SK-N-SH (cell line): Measurements from ENCODE around the gene DLEC1. TPM values are rescaled to one million over a fixed set of nuclear protein-coding genes. Genes with fewer than 3 reads are reported as not detected.

Experiments used
- CTCF ChIA-PET: fragments of 300-600, 350-600 bp; formaldehyde crosslinking; extraction: SDS; loops from one replicate; lab custom pipeline; 2021; lab: Yijun Ruan, JAX
- POLR2A ChIA-PET: fragments of 350-600 bp; sonication (Branson Sonifier 250); formaldehyde crosslinking; extraction: SDS; loops from one replicate; lab custom pipeline; 2020; ENCODE audit warnings: antibody characterized with exemption, inconsistent platforms; lab: Yijun Ruan, JAX
- DNase-seq: peaks from one replicate; pipeline ENCODE4 v3.0.0; 2012
- H2AFZ ChIP-seq: fragments of 200-600 bp; sonication (generic); 2 replicates; pipeline ENCODE4 v1.8.1; 2016; ENCODE audit warnings: antibody characterized with exemption, mild to moderate bottlenecking, low read depth
- H3F3A ChIP-seq: fragments of 200-600 bp; sonication (generic); replicated peaks from 2 replicates; pipeline ENCODE3; 2016; ENCODE audit warnings: antibody characterized with exemption, mild to moderate bottlenecking; ENCODE audit not compliant: insufficient read depth
- H3K27ac ChIP-seq, 2 experiments: fragments of 200-500 bp in 1 of 2; fragments of 200-600 bp in 1 of 2; sonication (Bioruptor generic) in 1 of 2; sonication (generic), shearing (Covaris generic) in 1 of 2; 2 replicates each; pipeline versions ENCODE4 v1.5.1 to v1.6.1; 2014 to 2016; ENCODE audit warnings: low read depth in 2 of 2, inconsistent platforms in 1 of 2, low read length in 1 of 2, mild to moderate bottlenecking in 1 of 2, mixed read lengths in 1 of 2
- H3K27me3 ChIP-seq: fragments of 200-600 bp; sonication (generic), shearing (Covaris generic); 2 replicates; pipeline ENCODE4 v1.6.1; 2016; ENCODE audit warnings: mixed run types; ENCODE audit not compliant: insufficient read depth
- H3K36me3 ChIP-seq, 2 experiments: fragments of 200-500 bp in 1 of 2; fragments of 200-600 bp in 1 of 2; sonication (Bioruptor generic) in 1 of 2; sonication (generic) in 1 of 2; replicated peaks in 1 of 2; 2 replicates each; pipeline versions ENCODE3 to v1.5.1; 2014 to 2016; ENCODE audit warnings: low read length in 1 of 2, mild to moderate bottlenecking in 1 of 2; ENCODE audit not compliant: insufficient read depth in 2 of 2, control insufficient read depth in 1 of 2
- H3K4me1 ChIP-seq, 2 experiments: fragments of 200-500 bp in 1 of 2; fragments of 200-600 bp in 1 of 2; sonication (Bioruptor generic) in 1 of 2; sonication (generic), shearing (Covaris generic) in 1 of 2; 2 replicates each; pipeline versions ENCODE4 v1.5.1 to v1.6.1; 2014 to 2016; ENCODE audit warnings: low read depth in 1 of 2, low read length in 1 of 2, mixed run types in 1 of 2; ENCODE audit not compliant: insufficient read depth in 2 of 2, control insufficient read depth in 1 of 2
- H3K4me2 ChIP-seq: fragments of 200-600 bp; sonication (generic), shearing (Covaris generic); 2 replicates; pipeline ENCODE4 v1.6.1; 2017; ENCODE audit warnings: mixed run types
- H3K4me3 ChIP-seq, 2 experiments: fragments of 200-500 bp in 1 of 2; fragments of 200-600 bp in 1 of 2; sonication (Bioruptor generic) in 1 of 2; sonication (generic), shearing (Covaris generic) in 1 of 2; 2 replicates each; pipeline versions ENCODE4 v1.5.1 to v1.8.1; 2014 to 2016; ENCODE audit warnings: low read depth in 2 of 2, inconsistent platforms in 1 of 2, low read length in 1 of 2, mild to moderate bottlenecking in 1 of 2, mixed read lengths in 1 of 2, moderate library complexity in 1 of 2
- H3K79me2 ChIP-seq: fragments of 200-600 bp; sonication (generic); 2 replicates; pipeline ENCODE4 v1.8.1; 2017; ENCODE audit warnings: mild to moderate bottlenecking; ENCODE audit not compliant: insufficient read depth
- H3K9ac ChIP-seq: fragments of 200-600 bp; sonication (generic); 2 replicates; pipeline ENCODE4 v1.6.1; 2017; ENCODE audit warnings: mixed run types
- H3K9me2 ChIP-seq: fragments of 200-600 bp; sonication (generic); 2 replicates; pipeline ENCODE4 v1.6.1; 2017; ENCODE audit warnings: mixed run types
- H3K9me3 ChIP-seq: fragments of 200-600 bp; sonication (generic); 2 replicates; pipeline ENCODE4 v1.6.1; 2017; ENCODE audit warnings: mixed run types, mild to moderate bottlenecking, moderate library complexity
- H4K20me1 ChIP-seq: fragments of 200-600 bp; sonication (generic); 2 replicates; pipeline ENCODE4 v1.6.1; 2017; ENCODE audit warnings: mild to moderate bottlenecking, mixed run types; ENCODE audit not compliant: insufficient read depth
- CTCF ChIP-seq: fragments of 200-600 bp; sonication (generic); IDR thresholded peaks from 2 replicates; pipeline ENCODE4 v1.6.1; 2017; ENCODE audit warnings: antibody characterized with exemption, mild to moderate bottlenecking, moderate library complexity
- ELF1 ChIP-seq: IDR thresholded peaks from 2 replicates; pipeline ENCODE4 v1.4.0; 2012
- FOSL2 ChIP-seq: IDR thresholded peaks from 2 replicates; pipeline ENCODE4 v1.4.0; 2012; ENCODE audit warnings: low read depth, mild to moderate bottlenecking, moderate library complexity, borderline replicate concordance
- FOXJ3 ChIP-seq: sonication (generic); formaldehyde crosslinking; IDR thresholded peaks from 2 replicates; pipeline ENCODE4 v1.5.1; 2020; ENCODE audit warnings: mild to moderate bottlenecking, missing genetic modification reagents
- MAX ChIP-seq: IDR thresholded peaks from 2 replicates; pipeline ENCODE4 v1.4.0; 2012; ENCODE audit warnings: low read depth
- MEF2A ChIP-seq: IDR thresholded peaks from 2 replicates; pipeline ENCODE4 v1.4.0; 2012; ENCODE audit warnings: low read depth, borderline replicate concordance
- MXI1 ChIP-seq: IDR thresholded peaks from 2 replicates; pipeline ENCODE4 v1.6.1; 2012; ENCODE audit warnings: mild to moderate bottlenecking, low read depth, low read length, improper control_type of control experiment
- NRF1 ChIP-seq: IDR thresholded peaks from 2 replicates; pipeline ENCODE4 v1.6.1; 2012; ENCODE audit warnings: low read depth, mild to moderate bottlenecking, low read length
- PBX3 ChIP-seq: IDR thresholded peaks from 2 replicates; pipeline ENCODE4; 2012
- POLR2AphosphoS5 ChIP-seq: IDR thresholded peaks from 2 replicates; pipeline ENCODE4 v1.6.1; 2012; ENCODE audit warnings: low read depth, low read length
- REST ChIP-seq: IDR thresholded peaks from 2 replicates; pipeline ENCODE4 v1.6.1; 2012; ENCODE audit warnings: mild to moderate bottlenecking, low read depth, low read length, moderate library complexity
- RFX5 ChIP-seq: IDR thresholded peaks from 2 replicates; pipeline ENCODE4 v1.6.1; 2012; ENCODE audit warnings: mild to moderate bottlenecking, improper control_type of control experiment, low read length
- RXRA ChIP-seq: IDR thresholded peaks from 2 replicates; pipeline ENCODE4 v1.4.0; 2012; ENCODE audit warnings: low read depth, mild to moderate bottlenecking, borderline replicate concordance
- SIN3A ChIP-seq: IDR thresholded peaks from 2 replicates; pipeline ENCODE4 v1.6.1; 2012; ENCODE audit warnings: low read depth, mild to moderate bottlenecking, low read length, moderate library complexity, borderline replicate concordance
- SMC3 ChIP-seq: IDR thresholded peaks from 2 replicates; pipeline ENCODE4 v1.6.1; 2012; ENCODE audit warnings: low read depth, low read length, improper control_type of control experiment
- TAF1 ChIP-seq: IDR thresholded peaks from 2 replicates; pipeline ENCODE4 v1.6.1; 2012; ENCODE audit warnings: low read depth, mild to moderate bottlenecking, low read length, moderate library complexity, borderline replicate concordance
- TCF12 ChIP-seq: IDR thresholded peaks from 2 replicates; pipeline ENCODE4 v1.4.0; 2012
- USF1 ChIP-seq: IDR thresholded peaks from 2 replicates; pipeline ENCODE4 v1.4.0; 2012; ENCODE audit warnings: low read depth, borderline replicate concordance
- USF2 ChIP-seq: fragments of 150-350 bp; IDR thresholded peaks from 2 replicates; pipeline ENCODE4 v1.6.1; 2017; ENCODE audit warnings: antibody characterized with exemption, low read length, low read depth, borderline replicate concordance
- YY1 ChIP-seq: IDR thresholded peaks from 2 replicates; pipeline ENCODE4 v1.4.0; 2012; ENCODE audit warnings: low read depth, mild to moderate bottlenecking
- WGBS: methylation state at CpG from one replicate; pipeline ENCODE4 v1.1.6; 2017; ENCODE audit warnings: low lambda C conversion rate; 5-methylcytosine and 5-hydroxymethylcytosine counted together
- polyA plus RNA-seq, 3 experiments: library from polyadenylated mRNA; depleted of rRNA; stranded (reverse); fragments of >200 nt; gene quantifications; 2 replicates each; pipeline ENCODE4 v1.2.3, GENCODE V29; 2012

DLEC1 gene
- polyA plus RNA-seq, 1 of the 3 experiments (the other 2 are of a cell fraction), result 0.02 TPM

GRCh38 chr3:38005076-38006020, 33.7 kb upstream of the DLEC1 start:
- no peak overlapping the region for H3K4me2 ChIP-seq
- WGBS, result 81% methylated on average over 9 of the region's 15 CpGs
- no peak overlapping the region for H3K4me3 ChIP-seq
- CTCF ChIA-PET, result interaction anchor here (1.0 to 5.4 kb wide), 6 partner anchors 8 to 151 kb away, joined by 3 to 77 read pairs (median 4); no protein-coding TSS in a partner anchor
- TF ChIP-seq TCF12 (no peak), ELF1 (no peak), USF1 (no peak), FOSL2 (no peak), MAX (no peak), FOXJ3 (CRISPR knock-in tag) (no peak), REST (no peak), POLR2AphosphoS5 (no peak), NRF1 (no peak), TAF1 (no peak), YY1 (no peak), MEF2A (no peak), MXI1 (no peak), RFX5 (no peak), RXRA (no peak), PBX3 (no peak), USF2 (no peak), CTCF (no peak), SIN3A (no peak), SMC3 (no peak)
- TF ChIP-seq, all 33 proteins: peak for 0
- Histone ChIP-seq H3K9ac (no peak overlapping the region), H3K79me2 (no peaks in the 10 kb centered on the region), H3F3A (no peaks in the 10 kb centered on the region), H2AFZ (no peak overlapping the region), H3K27me3 (no peaks in the 10 kb centered on the region), H3K4me1 (no peaks in the 10 kb centered on the region; a peak in 1 of 4 replicates), H3K9me2 (no peaks in the 10 kb centered on the region), H3K9me3 (no peaks in the 10 kb centered on the region), H4K20me1 (no peaks in the 10 kb centered on the region), H3K36me3 (peaks cover 0 to 29% of the 10 kb centered on the region in 2 experiments), H3K27ac (no peak overlapping the region)
- POLR2A ChIA-PET, result interaction anchor here (1.3 kb wide), 1 partner anchor 24 kb away, joined by 4 read pairs; the partner anchor contains the start of gene PLCD1
- no peak for DNase-seq
